HCT116 (cell line): Measurements from ENCODE around the gene ERBB4. TPM values are rescaled to one million over a fixed set of nuclear protein-coding genes. Genes with fewer than 3 reads are reported as not detected.

ENCODE experiments used
- ATAC-seq: fragments of 200-7000 bp; cut with Tn5 transposase; 2 replicates; pipeline ENCODE4 v1.9.1; 2020; ENCODE audit warnings: mild to moderate bottlenecking, moderate library complexity
- BruUV-seq: library from RNA; stranded (reverse); fragments of 400-500 nt; replicated peaks from 2 replicates; lab custom pipeline; 2021; lab: Mats Ljungman, UMichigan
- CTCF ChIA-PET: fragments of 300-600 bp; sonication (Branson Sonifier 250); formaldehyde crosslinking; loops from one replicate; lab custom pipeline; 2021; ENCODE audit warnings: antibody characterized with exemption; lab: Charles Lee
- POLR2A ChIA-PET: fragments of 300-600, 350-600 bp; sonication (Branson Sonifier 250); formaldehyde crosslinking; loops from one replicate; lab custom pipeline; 2021; ENCODE audit warnings: antibody characterized with exemption; lab: Charles Lee
- RAD21 ChIA-PET, 2 experiments: fragments of 300-600 bp; sonication (Branson Sonifier 250); formaldehyde crosslinking; loops; one replicate each; lab custom pipeline; 2023; ENCODE audit warnings: low total read pairs in 2 of 2; ENCODE audit not compliant: uncharacterized antibody in 2 of 2, unreplicated experiment in 2 of 2, low non-redundant PET in 1 of 2; lab: Charles Lee
- DNase-seq: peaks from one replicate; pipeline ENCODE4 v3.0.0-alpha.2; 2010; ENCODE audit warnings: low read depth, low spot score
- H2AFZ ChIP-seq: fragments of 200-600 bp; shearing (Covaris generic), sonication (generic); 2 replicates; pipeline ENCODE4 v1.6.1; 2017; ENCODE audit warnings: low read depth, mixed run types, mixed read lengths, antibody characterized with exemption, low read length; ENCODE audit not compliant: poor library complexity, severe bottlenecking
- H3K27ac ChIP-seq: 2 replicates; pipeline ENCODE4 v1.5.1; 2012; ENCODE audit warnings: low read depth, low read length
- H3K27me3 ChIP-seq: fragments of 200-600 bp; sonication (generic); 2 replicates; pipeline ENCODE4 v1.6.1; 2016; ENCODE audit warnings: mixed run types, low read length, mixed read lengths; ENCODE audit not compliant: insufficient read depth
- H3K36me3 ChIP-seq, 2 experiments: fragments of 200-500 bp in 1 of 2; fragments of 200-600 bp in 1 of 2; sonication (Bioruptor generic) in 1 of 2; sonication (generic) in 1 of 2; 2 replicates each; pipeline versions ENCODE4 v1.5.1 to v1.6.1; 2014 to 2016; ENCODE audit warnings: low read length in 2 of 2, inconsistent platforms in 1 of 2, mixed read lengths in 1 of 2, mixed run types in 1 of 2; ENCODE audit not compliant: insufficient read depth in 2 of 2, control insufficient read depth in 1 of 2
- H3K4me1 ChIP-seq, 2 experiments: fragments of 200-600 bp in 1 of 2; sonication (generic) in 1 of 2; 2 replicates each; pipeline versions ENCODE4 v1.5.1 to v1.6.1; 2012 to 2017; ENCODE audit warnings: low read length in 2 of 2, inconsistent platforms in 1 of 2, mild to moderate bottlenecking in 1 of 2, mixed read lengths in 1 of 2, mixed run types in 1 of 2, moderate library complexity in 1 of 2; ENCODE audit not compliant: insufficient read depth in 2 of 2, control insufficient read depth in 1 of 2
- H3K4me2 ChIP-seq: fragments of 200-600 bp; sonication (generic); 2 replicates; pipeline ENCODE4 v1.6.1; 2017; ENCODE audit warnings: mixed run types, low read length, mixed read lengths
- H3K4me3 ChIP-seq, 2 experiments: fragments of 200-600 bp in 1 of 2; sonication (generic) in 1 of 2; replicated peaks in 1 of 2; 2 replicates each; pipeline ENCODE4 v1.5.1; 2011 to 2016; ENCODE audit warnings: low read length in 2 of 2, control low read depth in 1 of 2, low read depth in 1 of 2, mild to moderate bottlenecking in 1 of 2, mixed read lengths in 1 of 2, mixed run types in 1 of 2
- H3K79me2 ChIP-seq: fragments of 200-600 bp; sonication (generic); 2 replicates; pipeline ENCODE4 v1.6.1; 2017; ENCODE audit warnings: mild to moderate bottlenecking, mixed run types, low read length, moderate library complexity, mixed read lengths; ENCODE audit not compliant: insufficient read depth
- H3K9ac ChIP-seq: fragments of 200-600 bp; sonication (generic); 2 replicates; pipeline ENCODE4 v1.6.1; 2016; ENCODE audit warnings: low read length, mixed read lengths
- H3K9me2 ChIP-seq: fragments of 200-600 bp; sonication (generic), shearing (Covaris generic); 2 replicates; pipeline ENCODE4 v1.6.1; 2017; ENCODE audit warnings: mixed run types, mild to moderate bottlenecking, moderate library complexity; ENCODE audit not compliant: insufficient read depth
- H3K9me3 ChIP-seq, 2 experiments: fragments of 200-500 bp in 1 of 2; fragments of 200-600 bp in 1 of 2; sonication (Bioruptor generic) in 1 of 2; sonication (generic) in 1 of 2; 2 replicates each; pipeline ENCODE4 v1.6.1; 2014 to 2017; ENCODE audit warnings: low read length in 2 of 2, mixed read lengths in 2 of 2, inconsistent platforms in 1 of 2, low read depth in 1 of 2, mild to moderate bottlenecking in 1 of 2, mixed run types in 1 of 2, moderate library complexity in 1 of 2; ENCODE audit not compliant: control insufficient read depth in 1 of 2, insufficient read depth in 1 of 2
- H4K20me1 ChIP-seq: fragments of 200-600 bp; sonication (generic), shearing (Covaris generic); 2 replicates; pipeline ENCODE4 v1.6.1; 2017; ENCODE audit warnings: mixed run types, mild to moderate bottlenecking, moderate library complexity; ENCODE audit not compliant: insufficient read depth
- CBX3 ChIP-seq: IDR thresholded peaks from 2 replicates; pipeline ENCODE4 v1.6.1; 2012; ENCODE audit warnings: low read depth
- EGR1 ChIP-seq: IDR thresholded peaks from 2 replicates; pipeline ENCODE4 v1.6.1; 2012; ENCODE audit warnings: low read depth
- JUND ChIP-seq: IDR thresholded peaks from 2 replicates; pipeline ENCODE4 v1.6.1; 2012
- POLR2A ChIP-seq: IDR thresholded peaks from 2 replicates; pipeline ENCODE4 v1.7.0; 2011; ENCODE audit warnings: borderline replicate concordance; ENCODE audit not compliant: insufficient read depth, insufficient read length; ENCODE audit errors: extremely low read depth
- RAD21 ChIP-seq: IDR thresholded peaks from 2 replicates; pipeline ENCODE4 v1.6.1; 2012; ENCODE audit warnings: low read depth, mild to moderate bottlenecking
- SP1 ChIP-seq: IDR thresholded peaks from 2 replicates; pipeline ENCODE4 v1.6.1; 2012; ENCODE audit warnings: low read depth
- TCF7L2 ChIP-seq: IDR thresholded peaks from 2 replicates; pipeline ENCODE4 v1.7.0; 2011; ENCODE audit warnings: borderline replicate concordance, inconsistent platforms; ENCODE audit not compliant: insufficient read depth, insufficient read length; ENCODE audit errors: extremely low read depth
- ZNF274 ChIP-seq: fragments of 200-500 bp; sonication (Bioruptor generic); IDR thresholded peaks from 2 replicates; pipeline ENCODE4 v1.6.1; 2014; ENCODE audit warnings: mild to moderate bottlenecking, low read depth, low read length, inconsistent platforms
- intact Hi-C: fragments of 100-400 bp; cut with micrococcal nuclease; formaldehyde crosslinking; loops from 2 replicates; pipeline ENCODE4 v1.10.0; 2022
- total RNA-seq: library from RNA; stranded (reverse); gene quantifications from one replicate; pipeline ENCODE4 v1.2.1, GENCODE V29; 2021; ENCODE audit not compliant: unreplicated experiment
- TF ChIP-seq, protein P1 (sequence below): IDR thresholded peaks from 2 replicates; pipeline ENCODE4 v1.6.1; 2012; ENCODE audit warnings: low read depth

The ERBB4 gene
- total RNA-seq, 1 experiment from 2014 or later = 0.10 TPM

DNA sequence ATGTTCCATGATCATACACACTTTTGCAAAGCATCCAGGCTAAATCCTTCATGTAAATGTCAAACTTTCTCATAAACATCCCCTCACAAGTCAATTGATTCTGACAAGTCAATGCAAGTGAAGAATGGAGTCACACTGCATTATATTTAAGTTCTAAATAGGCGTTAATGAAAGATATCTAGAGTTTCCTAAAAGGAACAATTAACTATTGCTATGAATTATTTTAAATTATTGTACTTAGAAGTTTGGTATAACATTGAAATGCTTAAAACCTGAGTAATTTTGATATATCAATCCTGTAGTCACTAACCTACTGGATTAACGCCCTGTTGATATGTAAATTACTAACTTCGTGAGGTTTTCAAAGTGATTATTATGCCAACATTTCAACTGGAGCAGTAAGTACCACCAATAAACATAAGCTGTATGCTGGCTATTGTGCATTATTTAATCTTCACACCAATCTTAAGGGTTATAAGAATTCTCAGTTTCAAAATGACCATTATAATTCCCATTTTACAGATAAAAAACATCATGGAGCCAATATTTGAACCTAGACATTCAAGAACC lies 884.3 kb downstream of the ERBB4 start:
- TF ChIP-seq TCF7L2 (no peak), CBX3 (no peak), ZNF274 (no peak), JUND (no peak), SP1 (no peak), POLR2A (no peak), EGR1 (no peak), RAD21 (no peak)
- TF ChIP-seq, protein P1, sequence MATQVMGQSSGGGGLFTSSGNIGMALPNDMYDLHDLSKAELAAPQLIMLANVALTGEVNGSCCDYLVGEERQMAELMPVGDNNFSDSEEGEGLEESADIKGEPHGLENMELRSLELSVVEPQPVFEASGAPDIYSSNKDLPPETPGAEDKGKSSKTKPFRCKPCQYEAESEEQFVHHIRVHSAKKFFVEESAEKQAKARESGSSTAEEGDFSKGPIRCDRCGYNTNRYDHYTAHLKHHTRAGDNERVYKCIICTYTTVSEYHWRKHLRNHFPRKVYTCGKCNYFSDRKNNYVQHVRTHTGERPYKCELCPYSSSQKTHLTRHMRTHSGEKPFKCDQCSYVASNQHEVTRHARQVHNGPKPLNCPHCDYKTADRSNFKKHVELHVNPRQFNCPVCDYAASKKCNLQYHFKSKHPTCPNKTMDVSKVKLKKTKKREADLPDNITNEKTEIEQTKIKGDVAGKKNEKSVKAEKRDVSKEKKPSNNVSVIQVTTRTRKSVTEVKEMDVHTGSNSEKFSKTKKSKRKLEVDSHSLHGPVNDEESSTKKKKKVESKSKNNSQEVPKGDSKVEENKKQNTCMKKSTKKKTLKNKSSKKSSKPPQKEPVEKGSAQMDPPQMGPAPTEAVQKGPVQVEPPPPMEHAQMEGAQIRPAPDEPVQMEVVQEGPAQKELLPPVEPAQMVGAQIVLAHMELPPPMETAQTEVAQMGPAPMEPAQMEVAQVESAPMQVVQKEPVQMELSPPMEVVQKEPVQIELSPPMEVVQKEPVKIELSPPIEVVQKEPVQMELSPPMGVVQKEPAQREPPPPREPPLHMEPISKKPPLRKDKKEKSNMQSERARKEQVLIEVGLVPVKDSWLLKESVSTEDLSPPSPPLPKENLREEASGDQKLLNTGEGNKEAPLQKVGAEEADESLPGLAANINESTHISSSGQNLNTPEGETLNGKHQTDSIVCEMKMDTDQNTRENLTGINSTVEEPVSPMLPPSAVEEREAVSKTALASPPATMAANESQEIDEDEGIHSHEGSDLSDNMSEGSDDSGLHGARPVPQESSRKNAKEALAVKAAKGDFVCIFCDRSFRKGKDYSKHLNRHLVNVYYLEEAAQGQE = no peak
- TF ChIP-seq, all 23 proteins: peak for 0
- ATAC-seq (no peak), DNase-seq (no peak)
- no peak overlapping the region for H3K9ac ChIP-seq
- no peak overlapping the region for H2AFZ ChIP-seq
- H3K27me3 ChIP-seq = no peaks in the 10 kb centered on the region
- no peaks in the 10 kb centered on the region for H3K4me1 ChIP-seq
- no peak overlapping the region for H3K27ac ChIP-seq
- no peaks in the 10 kb centered on the region for H3K79me2 ChIP-seq
- no peak overlapping the region for H3K4me2 ChIP-seq
- no peaks in the 10 kb centered on the region for H3K36me3 ChIP-seq
- no peak overlapping the region for H3K4me3 ChIP-seq
- intact Hi-C loops = no loop called here
- POLR2A ChIA-PET = no interaction called here
- H3K9me3 ChIP-seq = no peaks in the 10 kb centered on the region
- no peaks in the 10 kb centered on the region for H3K9me2 ChIP-seq
- CTCF ChIA-PET = no interaction called here
- BruUV-seq = no TSS peak
- H4K20me1 ChIP-seq = no peaks in the 10 kb centered on the region
- RAD21 ChIA-PET = no interaction called here
